GM13976 (cell line): Measurements from ENCODE around the gene C1QTNF1.

Experiments
- DNase-seq: peaks from one replicate; pipeline ENCODE4 v3.0.0; 2012; ENCODE audit warnings: low spot score
- in situ Hi-C: fragments of 300-500 bp; cut with MboI; formaldehyde crosslinking; loops from one replicate; pipeline ENCODE4 v1.12.0; 2022; ENCODE audit warnings: low sequenced_read_pairs, mixed read lengths, inconsistent platforms; ENCODE audit not compliant: unreplicated experiment
- TF ChIP-seq, protein P1 (sequence below): IDR thresholded peaks from 2 replicates; pipeline ENCODE4 v1.5.1; 2012; ENCODE audit warnings: borderline replicate concordance, mild to moderate bottlenecking; ENCODE audit not compliant: insufficient read depth; ENCODE audit errors: extremely low read depth, missing control alignments, control extremely low read depth

C1QTNF1 gene

GRCh38 chr17:79097226-79098055 lies 73.5 kb downstream of the C1QTNF1 start:
- in situ Hi-C loops, result no loop called here
- TF ChIP-seq, protein P1, sequence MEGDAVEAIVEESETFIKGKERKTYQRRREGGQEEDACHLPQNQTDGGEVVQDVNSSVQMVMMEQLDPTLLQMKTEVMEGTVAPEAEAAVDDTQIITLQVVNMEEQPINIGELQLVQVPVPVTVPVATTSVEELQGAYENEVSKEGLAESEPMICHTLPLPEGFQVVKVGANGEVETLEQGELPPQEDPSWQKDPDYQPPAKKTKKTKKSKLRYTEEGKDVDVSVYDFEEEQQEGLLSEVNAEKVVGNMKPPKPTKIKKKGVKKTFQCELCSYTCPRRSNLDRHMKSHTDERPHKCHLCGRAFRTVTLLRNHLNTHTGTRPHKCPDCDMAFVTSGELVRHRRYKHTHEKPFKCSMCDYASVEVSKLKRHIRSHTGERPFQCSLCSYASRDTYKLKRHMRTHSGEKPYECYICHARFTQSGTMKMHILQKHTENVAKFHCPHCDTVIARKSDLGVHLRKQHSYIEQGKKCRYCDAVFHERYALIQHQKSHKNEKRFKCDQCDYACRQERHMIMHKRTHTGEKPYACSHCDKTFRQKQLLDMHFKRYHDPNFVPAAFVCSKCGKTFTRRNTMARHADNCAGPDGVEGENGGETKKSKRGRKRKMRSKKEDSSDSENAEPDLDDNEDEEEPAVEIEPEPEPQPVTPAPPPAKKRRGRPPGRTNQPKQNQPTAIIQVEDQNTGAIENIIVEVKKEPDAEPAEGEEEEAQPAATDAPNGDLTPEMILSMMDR, result no peak
- no peak for DNase-seq

GRCh38 chr17:79098282-79098867 lies 74.4 kb downstream of the C1QTNF1 start:
- TF ChIP-seq, protein P1, result no peak
- DNase-seq, result no peak
- in situ Hi-C loops, result no loop called here
